Skin of body (tissue), 2 donors: Measurements from ENCODE around the gene HSD11B1L. TPM values are rescaled to one million over a fixed set of nuclear protein-coding genes. Genes with fewer than 3 reads are reported as not detected.
A peak's percentile ranks its signal among the peaks of the same experiment; 100 is the strongest.
"Not testable (repeated sequence)": the region's sequence is repeated elsewhere in the genome, so short reads cannot be mapped to it uniquely, and the experiment has no call there.

Source experiments
- DNase-seq: peaks from one replicate; lab custom pipeline; 2025; lab: John Stamatoyannopoulos, UW
- total RNA-seq: library from RNA; depleted of rRNA; stranded (reverse); fragments of >200 nt; gene quantifications from one replicate; pipeline ENCODE4 v1.2.3, GENCODE V29; 2014

HSD11B1L gene
- total RNA-seq, 1 donor from 2014 or later: 2.4 TPM

- peak; percentile 99 for DNase-seq
Measured at GRCh38 chr19:5719961-5720790, 39.3 kb downstream of the HSD11B1L start, which contains the start of the genes CATSPERD and LONP1. TSS of gene CATSPERD (plus strand) at chr19:5720637. CDS start at chr19:5720738, 101 bp downstream. TSS of gene LONP1 (minus strand) at chr19:5720146. CDS start at chr19:5720132, 14 bp downstream.

- DNase-seq: no peak
Measured at GRCh38 chr19:5727453-5728050, 46.7 kb downstream of the HSD11B1L start.

GRCh38 chr19:5733172-5733571 lies 52.3 kb downstream of the HSD11B1L start:
- DNase-seq: not testable (repeated sequence)

Other genes with a start within 250 kb of the HSD11B1L start
- gene ZNRF4, start 225.6 kb upstream of the HSD11B1L start, total RNA-seq: not detected
- gene TINCR, start 113.1 kb upstream of the HSD11B1L start, total RNA-seq: 17.7 TPM
- 41.2 TPM for gene SAFB2, start 58.3 kb upstream of the HSD11B1L start, total RNA-seq
- 106 TPM for gene SAFB, start 57.9 kb upstream of the HSD11B1L start, total RNA-seq
- 25.2 TPM for gene MICOS13, start 511 bp upstream of the HSD11B1L start, total RNA-seq
- 331 TPM for gene RPL36, start 9.3 kb downstream of the HSD11B1L start, total RNA-seq
- gene LONP1, start 39.1 kb downstream of the HSD11B1L start, total RNA-seq: 30.7 TPM
- not detected for gene CATSPERD, start 39.6 kb downstream of the HSD11B1L start, total RNA-seq
- gene PRR22, start 103.7 kb downstream of the HSD11B1L start, total RNA-seq: 0.30 TPM
- 16.7 TPM for gene DUS3L, start 110.1 kb downstream of the HSD11B1L start, total RNA-seq
- 2.2 TPM for gene NRTN, start 124.0 kb downstream of the HSD11B1L start, total RNA-seq
- gene FUT6, start 158.7 kb downstream of the HSD11B1L start, total RNA-seq: 0.20 TPM
- gene FUT3, start 170.4 kb downstream of the HSD11B1L start, total RNA-seq: 0.30 TPM
- not detected for gene FUT5, start 189.5 kb downstream of the HSD11B1L start, total RNA-seq
- 69.7 TPM for gene NDUFA11, start 222.8 kb downstream of the HSD11B1L start, total RNA-seq
- gene VMAC, start 223.8 kb downstream of the HSD11B1L start, total RNA-seq: 4.6 TPM
- gene CAPS, start 233.2 kb downstream of the HSD11B1L start, total RNA-seq: 5.3 TPM